NOMO-1 treated with DMSO at 0.1 percent for 48 hours (cell line): ENCODE measurements around the gene ALPK1.

Experiments
- DNase-seq: peaks from one replicate; lab custom pipeline; 2025; ENCODE audit not compliant: unreplicated experiment; lab: John Stamatoyannopoulos, UW

Gene ALPK1

DNA sequence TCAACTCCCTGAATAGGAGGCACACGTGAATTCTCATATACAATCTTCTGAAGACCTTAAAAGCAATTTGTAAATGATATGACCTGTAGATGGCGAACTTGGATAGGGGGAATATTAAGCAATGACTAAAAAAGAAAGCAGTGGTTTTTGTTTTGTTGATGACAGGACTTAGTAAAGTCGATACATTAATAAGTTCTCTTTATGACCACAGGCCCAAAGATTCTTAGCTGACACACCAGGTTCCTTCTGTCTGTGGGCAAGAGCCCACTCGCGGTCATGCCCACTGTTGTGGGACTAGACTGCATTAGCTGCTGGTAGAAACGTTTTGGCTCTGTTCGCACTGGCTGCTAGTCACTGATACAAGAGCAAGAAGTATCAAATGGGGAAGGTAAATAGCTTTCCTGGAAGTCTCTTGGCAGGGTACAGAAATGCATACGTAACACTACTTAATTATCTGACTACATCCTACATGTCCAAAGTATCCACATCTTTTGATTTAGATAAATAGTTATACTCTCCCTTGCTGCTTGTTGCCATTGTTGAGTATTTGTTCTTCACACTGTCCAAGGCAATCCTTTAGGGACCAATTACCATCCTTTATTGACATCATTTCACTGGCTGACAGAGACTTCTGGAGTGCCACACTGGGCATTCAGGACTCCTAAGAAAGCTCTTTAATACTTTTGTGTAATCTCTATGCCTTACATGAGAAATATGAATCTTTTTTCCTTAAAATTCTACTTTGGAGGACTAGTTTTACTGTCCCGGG lies 31.0 kb downstream of the ALPK1 start:
- peak; percentile 56 for DNase-seq

DNA sequence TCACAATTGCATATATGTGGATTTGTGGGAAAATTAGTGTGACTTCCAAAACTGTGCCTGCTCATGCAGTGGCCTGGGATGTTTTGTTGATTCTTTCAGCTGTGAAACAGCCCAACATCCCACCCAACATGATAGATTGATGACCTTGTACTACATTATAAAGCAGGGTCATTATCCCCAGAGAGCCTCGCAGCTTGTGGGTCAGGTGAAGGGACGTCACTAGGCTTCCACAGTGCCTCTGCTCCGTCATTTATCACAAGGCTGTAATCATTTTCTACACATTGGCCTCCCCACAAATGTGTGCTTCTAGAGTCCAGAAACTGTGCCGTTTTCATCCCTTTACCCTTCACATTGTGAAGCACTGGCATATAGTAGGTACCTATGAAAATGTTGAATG lies 31.6 kb downstream of the ALPK1 start:
- DNase-seq, result no peak

- DNase-seq, result peak; percentile 40
Observed at GRCh38 chr4:112329672-112330375, 32.7 kb downstream of the ALPK1 start.

GRCh38 chr4:112330921-112331320 lies 33.8 kb downstream of the ALPK1 start:
- no peak for DNase-seq

DNA sequence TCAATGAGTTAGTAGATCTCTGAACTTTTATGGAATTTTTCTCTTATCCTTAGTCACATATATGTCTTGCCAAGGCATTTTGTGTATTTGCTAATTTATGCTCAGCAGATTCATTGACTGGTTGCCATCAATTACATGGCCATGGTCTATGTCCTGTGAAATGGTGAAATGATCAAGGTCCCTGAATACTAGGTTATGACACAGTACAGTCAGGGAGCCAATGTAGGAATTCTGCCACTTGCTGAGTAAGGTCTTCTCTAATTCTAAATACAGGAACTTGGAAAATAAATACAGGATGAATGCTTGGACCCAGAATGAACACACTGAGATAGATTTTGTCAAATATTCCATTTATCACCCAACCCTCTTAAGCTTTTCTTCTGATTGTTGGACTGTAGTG lies 35.2 kb downstream of the ALPK1 start:
- DNase-seq, result no peak

- DNase-seq, result no peak
Observed at GRCh38 chr4:112340023-112340422, 42.9 kb downstream of the ALPK1 start.

DNA sequence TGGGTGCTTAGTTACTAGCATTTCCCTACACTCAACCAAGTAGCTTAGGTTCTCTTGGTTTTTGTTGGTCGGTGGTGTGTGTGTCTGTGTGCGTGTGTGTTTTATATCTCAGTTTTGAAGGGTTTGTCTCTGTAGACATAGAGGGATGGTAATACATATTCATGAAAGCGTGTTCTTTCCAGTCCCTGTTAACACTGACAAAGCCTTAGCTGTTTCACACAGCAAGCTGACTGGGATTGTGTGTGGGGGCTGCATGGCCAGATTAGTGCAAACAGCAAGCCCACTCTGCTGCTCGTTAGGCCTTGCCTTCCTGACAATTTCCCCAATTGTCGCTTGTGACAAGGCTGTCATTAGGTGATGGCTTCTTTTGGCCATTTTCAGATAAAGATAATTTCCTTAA lies 43.9 kb downstream of the ALPK1 start:
- no peak for DNase-seq

DNA sequence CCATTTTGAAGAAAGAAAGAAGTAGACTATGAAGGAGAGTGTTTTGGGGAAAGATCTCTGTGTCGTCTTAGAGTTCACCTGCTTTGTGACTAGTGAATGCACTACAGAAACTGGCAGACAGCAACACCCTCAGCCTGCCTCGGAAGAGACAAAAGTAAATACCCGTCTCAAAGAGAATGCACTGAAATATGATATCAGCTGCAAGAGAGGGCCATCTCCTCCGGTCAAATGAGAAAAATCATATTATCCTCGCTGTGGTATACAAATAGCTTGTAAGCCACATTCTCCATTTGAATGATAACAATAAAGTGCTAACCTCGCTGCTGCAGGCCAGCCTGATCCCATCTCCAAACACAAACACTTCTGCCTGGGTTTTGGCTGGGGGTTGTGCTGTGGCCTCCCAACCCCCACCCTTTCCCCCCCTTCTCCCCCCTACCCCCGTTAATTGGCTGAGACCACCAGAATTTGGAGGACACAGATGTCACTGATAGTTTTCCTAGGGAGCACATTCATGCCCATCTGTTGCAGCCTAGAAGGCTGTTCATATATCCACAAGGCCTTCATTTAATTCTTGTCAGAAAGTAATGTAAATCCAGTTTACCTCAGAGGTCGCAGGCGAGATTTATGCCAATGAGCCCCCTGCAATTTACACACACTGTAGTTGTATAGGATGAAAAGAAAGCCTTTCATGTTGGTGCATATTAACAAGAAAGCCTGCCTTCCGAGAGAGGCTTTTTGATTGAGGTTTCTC lies 46.3 kb downstream of the ALPK1 start:
- DNase-seq, result no peak

- no peak for DNase-seq
Observed at GRCh38 chr4:112348488-112349158, 51.5 kb downstream of the ALPK1 start.

- no peak for DNase-seq
Observed at GRCh38 chr4:112352736-112353135, 55.6 kb downstream of the ALPK1 start.

GRCh38 chr4:112355662-112356061 lies 58.5 kb downstream of the ALPK1 start:
- DNase-seq, result no peak

GRCh38 chr4:112357453-112357852 lies 60.3 kb downstream of the ALPK1 start:
- DNase-seq, result no peak

- DNase-seq, result no peak
Observed at GRCh38 chr4:112357897-112358296, 60.7 kb downstream of the ALPK1 start.

GRCh38 chr4:112358415-112358814 lies 61.2 kb downstream of the ALPK1 start:
- DNase-seq, result no peak

DNA sequence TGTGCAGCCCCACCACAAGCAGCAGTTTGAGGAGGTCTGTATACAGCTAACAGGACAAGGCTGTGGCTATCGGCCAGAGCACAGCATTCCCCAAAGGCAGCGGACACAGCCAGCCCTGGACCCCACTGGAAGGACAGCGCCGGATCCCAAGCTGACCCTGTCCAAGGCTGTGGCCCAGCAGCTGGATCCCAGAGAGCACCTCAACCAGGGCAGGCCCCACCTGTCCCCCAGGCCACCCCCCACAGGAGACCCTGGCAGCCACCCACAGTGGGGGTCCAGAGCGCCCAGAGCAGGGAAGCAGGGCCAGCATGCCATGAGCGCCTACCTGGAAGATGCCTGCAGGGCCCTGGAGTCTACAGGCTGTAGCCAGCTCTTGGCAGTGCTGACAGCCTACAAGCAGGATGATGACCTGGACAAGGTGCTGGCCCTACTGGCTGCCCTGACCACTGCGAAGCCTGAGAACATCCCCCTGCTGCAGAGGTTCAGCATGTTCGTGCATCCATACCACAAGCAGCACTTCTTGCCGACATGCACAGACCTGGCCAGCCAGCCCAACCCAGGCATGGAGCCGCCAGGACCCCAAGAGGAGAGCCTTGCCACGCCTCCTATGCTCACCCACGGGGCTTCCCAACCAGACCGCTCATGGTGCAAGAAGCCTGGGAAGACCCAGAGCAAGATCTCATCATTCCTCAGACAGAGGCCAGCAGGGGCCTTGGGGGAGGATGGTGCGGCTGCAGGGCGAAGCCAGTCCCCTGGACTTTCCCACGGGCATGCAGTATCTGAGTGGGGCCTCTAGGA lies 62.0 kb downstream of the ALPK1 start:
- DNase-seq, result no peak

- DNase-seq, result no peak
Observed at GRCh38 chr4:112361181-112361791, 64.1 kb downstream of the ALPK1 start.

- no peak for DNase-seq
Observed at GRCh38 chr4:112370466-112370865, 73.3 kb downstream of the ALPK1 start.

- no peak for DNase-seq
Observed at GRCh38 chr4:112371361-112371760, 74.2 kb downstream of the ALPK1 start.

DNA sequence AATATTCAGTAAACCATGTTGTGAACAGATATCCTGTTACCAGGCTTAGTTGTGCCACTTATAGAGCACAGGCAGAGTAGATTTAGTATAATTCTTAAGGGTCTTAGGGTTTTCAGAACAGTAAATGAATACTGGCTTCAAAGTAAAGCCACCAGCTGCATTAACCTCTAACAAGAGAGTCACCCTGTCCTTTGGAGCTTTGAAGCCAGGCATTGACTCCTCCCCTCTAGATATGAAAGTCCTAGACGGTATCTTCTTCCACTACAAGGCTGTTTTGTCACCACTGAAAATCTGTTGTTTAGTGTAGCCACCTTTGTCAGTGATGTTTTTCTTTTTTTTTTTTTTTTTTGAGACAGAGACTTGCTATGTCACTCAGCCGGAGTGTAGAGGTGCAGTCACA lies 77.7 kb downstream of the ALPK1 start:
- DNase-seq, result no peak

GRCh38 chr4:112377171-112377570 lies 80.0 kb downstream of the ALPK1 start:
- no peak for DNase-seq
